H1 (cell line): ENCODE results near the gene PHKA2. TPM values are rescaled to one million over a fixed set of nuclear protein-coding genes. Genes with fewer than 3 reads are reported as not detected.

Experiments
- CTCF ChIA-PET: fragments of 300-600 bp; sonication (Branson Sonifier 250); formaldehyde crosslinking; loops from one replicate; lab custom pipeline; 2021; ENCODE audit not compliant: partially characterized antibody; lab: Charles Lee
- POLR2A ChIA-PET: fragments of 300-600 bp; sonication (Branson Sonifier 250); formaldehyde crosslinking; loops from one replicate; lab custom pipeline; 2021; ENCODE audit warnings: inconsistent platforms; ENCODE audit not compliant: partially characterized antibody; lab: Charles Lee
- DNase-seq, 2 experiments: peaks; one replicate each; pipeline versions ENCODE4 v3.0.0 to v3.0.0-alpha.2; 2010 to 2022; ENCODE audit warnings: low spot score in 2 of 2, low read depth in 1 of 2, mixed read lengths in 1 of 2
- FAIRE-seq: peaks from 2 replicates; lab custom pipeline; 2011; peaks lifted over from hg19 to GRCh38; lab: Jason Lieb, UNC
- H2AFZ ChIP-seq: 2 replicates; pipeline ENCODE4 v1.8.1; 2012; ENCODE audit warnings: low read length, inconsistent platforms
- H2AK5ac ChIP-seq: 2 replicates; pipeline ENCODE4 v1.6.1; 2013; ENCODE audit warnings: low read depth, low read length
- H2BK120ac ChIP-seq: replicated peaks from 2 replicates; pipeline ENCODE3; 2013; ENCODE audit warnings: low read depth, low read length, inconsistent platforms
- H2BK12ac ChIP-seq: 2 replicates; pipeline ENCODE4 v1.6.1; 2013; ENCODE audit warnings: low read depth, low read length
- H2BK15ac ChIP-seq: 2 replicates; pipeline ENCODE4 v1.6.1; 2013; ENCODE audit warnings: low read length
- H2BK20ac ChIP-seq: 2 replicates; pipeline ENCODE4 v1.6.1; 2013; ENCODE audit warnings: low read length
- H2BK5ac ChIP-seq: 2 replicates; pipeline ENCODE4 v1.6.1; 2013; ENCODE audit warnings: low read depth, low read length
- H3K14ac ChIP-seq: 2 replicates; pipeline ENCODE4 v1.6.1; 2013; ENCODE audit warnings: inconsistent platforms; ENCODE audit not compliant: insufficient read length
- H3K18ac ChIP-seq: 2 replicates; pipeline ENCODE4 v1.6.1; 2013; ENCODE audit warnings: low read length; ENCODE audit errors: extremely low read depth
- H3K23ac ChIP-seq: 2 replicates; pipeline ENCODE4 v1.6.1; 2013; ENCODE audit warnings: inconsistent platforms; ENCODE audit not compliant: insufficient read length
- H3K23me2 ChIP-seq: 2 replicates; pipeline ENCODE4 v1.6.1; 2013; ENCODE audit warnings: low read depth, low read length
- H3K27ac ChIP-seq: 2 replicates; pipeline ENCODE4 v1.6.1; 2011; ENCODE audit warnings: low read depth, low read length, inconsistent platforms
- H3K27me3 ChIP-seq, 4 experiments: replicated peaks in 1 of 4; 1 replicate in 1 of 4; 2 replicates in 3 of 4; pipeline versions ENCODE4 v1.6.1 to v1.8.1; 2011 to 2013; ENCODE audit warnings: low read length in 3 of 4, mild to moderate bottlenecking in 3 of 4, inconsistent platforms in 2 of 4, mixed read lengths in 2 of 4, moderate library complexity in 1 of 4; ENCODE audit not compliant: control insufficient read depth in 3 of 4, insufficient read depth in 3 of 4; ENCODE audit errors: extremely low read depth in 1 of 4
- H3K36me3 ChIP-seq, 4 experiments: 2 replicates each; pipeline versions ENCODE4 v1.6.1 to v1.8.1; 2011 to 2013; ENCODE audit warnings: mild to moderate bottlenecking in 4 of 4, low read length in 3 of 4, moderate library complexity in 2 of 4, control low read depth in 1 of 4, inconsistent platforms in 1 of 4; ENCODE audit not compliant: insufficient read depth in 4 of 4, control insufficient read depth in 2 of 4
- H3K4ac ChIP-seq: replicated peaks from 2 replicates; pipeline ENCODE3; 2013; ENCODE audit warnings: low read length, low read depth, mixed read lengths, inconsistent platforms; ENCODE audit not compliant: insufficient read length
- H3K4me1 ChIP-seq, 4 experiments: replicated peaks in 1 of 4; 1 replicate in 1 of 4; 2 replicates in 3 of 4; pipeline versions ENCODE4 v1.6.1 to v1.8.1; 2011 to 2013; ENCODE audit warnings: low read length in 3 of 4, inconsistent platforms in 2 of 4, mixed read lengths in 1 of 4; ENCODE audit not compliant: insufficient read depth in 4 of 4, control insufficient read depth in 3 of 4
- H3K4me2 ChIP-seq, 2 experiments: 2 replicates each; pipeline versions ENCODE4 v1.6.1 to v1.8.1; 2011 to 2013; ENCODE audit warnings: low read depth in 2 of 2, low read length in 2 of 2, control low read depth in 1 of 2, inconsistent platforms in 1 of 2, mild to moderate bottlenecking in 1 of 2; ENCODE audit not compliant: insufficient read depth in 1 of 2
- H3K4me3 ChIP-seq, 4 experiments: fragments of 200-600, 300-600 bp in 1 of 4; sonication (generic), shearing (Covaris generic), sonication (Bioruptor Twin) in 1 of 4; 2 replicates each; pipeline versions ENCODE4 v1.5.1 to v1.8.1; 2011 to 2016; ENCODE audit warnings: low read length in 4 of 4, low read depth in 3 of 4, control low read depth in 2 of 4, inconsistent platforms in 2 of 4, mild to moderate bottlenecking in 2 of 4, mixed read lengths in 1 of 4, moderate library complexity in 1 of 4; ENCODE audit not compliant: insufficient read depth in 2 of 4; ENCODE audit errors: extremely low read depth in 1 of 4
- H3K56ac ChIP-seq: replicated peaks from 2 replicates; pipeline ENCODE3; 2013; ENCODE audit warnings: low read depth, mild to moderate bottlenecking, mixed read lengths, low read length, inconsistent platforms; ENCODE audit not compliant: insufficient read length
- H3K79me1 ChIP-seq: 2 replicates; pipeline ENCODE4 v1.6.1; 2013; ENCODE audit warnings: low read depth, low read length, control low read depth
- H3K79me2 ChIP-seq, 2 experiments: 2 replicates each; pipeline versions ENCODE4 v1.6.1 to v1.8.1; 2012 to 2013; ENCODE audit warnings: low read length in 2 of 2, mild to moderate bottlenecking in 2 of 2, inconsistent platforms in 1 of 2; ENCODE audit not compliant: insufficient read depth in 2 of 2, control insufficient read depth in 1 of 2
- H3K9ac ChIP-seq, 4 experiments: replicated peaks in 1 of 4; 1 replicate in 1 of 4; 2 replicates in 3 of 4; pipeline versions ENCODE4 v1.6.1 to v1.8.1; 2011 to 2013; ENCODE audit warnings: low read depth in 3 of 4, low read length in 3 of 4, control low read depth in 2 of 4, mild to moderate bottlenecking in 2 of 4, moderate library complexity in 2 of 4, inconsistent platforms in 1 of 4; ENCODE audit errors: extremely low read depth in 1 of 4
- H3K9me3 ChIP-seq, 2 experiments: 2 replicates each; pipeline versions ENCODE4 v1.6.1 to v1.8.1; 2012 to 2013; ENCODE audit warnings: mild to moderate bottlenecking in 2 of 2, moderate library complexity in 2 of 2, control low read depth in 1 of 2, inconsistent platforms in 1 of 2, low read depth in 1 of 2, low read length in 1 of 2, mixed read lengths in 1 of 2; ENCODE audit not compliant: insufficient read depth in 2 of 2
- H4K20me1 ChIP-seq, 2 experiments: replicated peaks in 1 of 2; 2 replicates each; pipeline versions ENCODE3 to v1.8.1; 2011 to 2013; ENCODE audit warnings: inconsistent platforms in 2 of 2, low read length in 2 of 2, mild to moderate bottlenecking in 1 of 2; ENCODE audit not compliant: insufficient read depth in 2 of 2, control insufficient read depth in 1 of 2
- H4K5ac ChIP-seq: 2 replicates; pipeline ENCODE4 v1.6.1; 2013; ENCODE audit warnings: low read length, low read depth, mixed read lengths, inconsistent platforms; ENCODE audit not compliant: insufficient read length
- H4K8ac ChIP-seq: 2 replicates; pipeline ENCODE4 v1.8.0; 2013; ENCODE audit warnings: mild to moderate bottlenecking, moderate library complexity, low read length, inconsistent platforms; ENCODE audit not compliant: insufficient read depth; ENCODE audit errors: extremely low read depth
- H4K91ac ChIP-seq: replicated peaks from 2 replicates; pipeline ENCODE3; 2013; ENCODE audit warnings: low read length, mixed read lengths, inconsistent platforms; ENCODE audit not compliant: insufficient read length
- BCL11A ChIP-seq, 2 experiments: IDR thresholded peaks; one replicate each; pipeline ENCODE4 v1.6.1; 2011; ENCODE audit warnings: low read depth in 2 of 2, low read length in 2 of 2, mild to moderate bottlenecking in 2 of 2
- PHF8 ChIP-seq: fragments of 200-600 bp; sonication (generic); conservative IDR thresholded peaks from 2 replicates; pipeline ENCODE4 v1.7.1; 2012; ENCODE audit warnings: low read depth, mild to moderate bottlenecking, inconsistent platforms, low read length, moderate library complexity
- RAD21 ChIP-seq, 2 experiments: IDR thresholded peaks in 1 of 2; conservative IDR thresholded peaks in 1 of 2; 2 replicates each; pipeline ENCODE4 v1.6.1; 2011; ENCODE audit warnings: low read depth in 2 of 2, low read length in 2 of 2, improper control_type of control experiment in 1 of 2, inconsistent platforms in 1 of 2, mild to moderate bottlenecking in 1 of 2, moderate library complexity in 1 of 2
- RXRA ChIP-seq: IDR thresholded peaks from 2 replicates; pipeline ENCODE4 v1.6.1; 2011; ENCODE audit warnings: low read depth, mild to moderate bottlenecking, low read length, moderate library complexity; ENCODE audit not compliant: insufficient read depth
- SIN3A ChIP-seq, 2 experiments: IDR thresholded peaks in 1 of 2; conservative IDR thresholded peaks in 1 of 2; 2 replicates each; pipeline ENCODE4 v1.6.1; 2011 to 2012; ENCODE audit warnings: low read length in 2 of 2, improper control_type of control experiment in 1 of 2, low read depth in 1 of 2, mild to moderate bottlenecking in 1 of 2
- WGBS, 2 experiments: shearing (Covaris generic) in 1 of 2; methylation state at CpG; one replicate each; pipeline versions ENCODE4 v1.1.6 to v1.1.7; 2013 to 2015; ENCODE audit warnings: low lambda C conversion rate in 2 of 2, mixed read lengths in 2 of 2, inconsistent platforms in 1 of 2, low coverage in 1 of 2, missing lambda C conversion rate in 1 of 2; ENCODE audit not compliant: insufficient replicate concordance in 2 of 2, insufficient coverage in 1 of 2, insufficient read length in 1 of 2; ENCODE audit errors: extremely low coverage in 1 of 2, missing lambda C conversion rate in 1 of 2; 5-methylcytosine and 5-hydroxymethylcytosine counted together
- polyA plus RNA-seq, 7 experiments: library from polyadenylated mRNA; depleted of rRNA in 3 of 7; stranded (reverse) in 5 of 7; unstranded in 2 of 7; fragments of >200 nt in 5 of 7; fragments of 200-250 nt in 2 of 7; gene quantifications; 1 replicate in 5 of 7; 2 replicates in 1 of 7; 4 replicates in 1 of 7; pipeline versions ENCODE4 v1.2.1 to v1.2.3, GENCODE V29; 2011 to 2013; ENCODE audit warnings: missing spikeins in 2 of 7, mixed read lengths in 2 of 7
- total RNA-seq: library from RNA; stranded (reverse); fragmentation: NEBNext Ultra II Directional; extraction: Animal tissue kit (Norgen Biotek cat#: 25700); gene quantifications from 2 replicates; pipeline ENCODE4 v1.2.1, GENCODE V29; 2021

The PHKA2 gene
- total and polyA plus RNA-seq, 2 of the 8 experiments (the other 6 are each of a cell fraction or from before 2014, with no cell fraction given), result 28.1 to 35.8 TPM

- H3K4ac ChIP-seq, result no peak overlapping the region
- no peak overlapping the region for H2BK20ac ChIP-seq
- no peak overlapping the region for H3K27ac ChIP-seq
- no peaks in the 10 kb centered on the region for H3K79me1 ChIP-seq
- H2AK5ac ChIP-seq, result no peak overlapping the region
- ChIA-PET POLR2A (no interaction called here), CTCF (no interaction called here)
- no peak overlapping the region for H2BK120ac ChIP-seq
- H2BK5ac ChIP-seq, result no peak overlapping the region
- H2BK12ac ChIP-seq, result no peak overlapping the region
- H3K36me3 ChIP-seq, result no peaks in the 10 kb centered on the region; a peak in 3 of 8 replicates
- no peak overlapping the region for H2BK15ac ChIP-seq
- H3K4me2 ChIP-seq, result no peak overlapping the region
- no peak overlapping the region for H4K5ac ChIP-seq
- WGBS, 2 experiments, result no CpG with 5 or more reads among the region's 7 CpGs
- H2AFZ ChIP-seq, result no peak overlapping the region
- H4K91ac ChIP-seq, result no peak overlapping the region
- H3K23me2 ChIP-seq, result peaks cover 10% of the 10 kb centered on the region; the same call in 1 of the 2 replicates
- DNase-seq (no peak), FAIRE-seq (no peak)
- H3K23ac ChIP-seq, result no peak overlapping the region
- H3K79me2 ChIP-seq, result no peaks in the 10 kb centered on the region
- H4K20me1 ChIP-seq, result no peaks in the 10 kb centered on the region
- no peak overlapping the region for H4K8ac ChIP-seq
- no peak overlapping the region for H3K56ac ChIP-seq
- no peak for TF ChIP-seq BCL11A (IDR thresholded peaks at IDR 0.05; ENCODE audit: low read depth in 2 of 2, low read length in 2 of 2)
- no peak for TF ChIP-seq RXRA
- TF ChIP-seq PHF8, result no peak
- no peak for TF ChIP-seq RAD21 (IDR thresholded peaks at IDR 0.05 in 1 of 2, conservative IDR thresholded peaks at IDR 0.05 in 1 of 2; ENCODE audit: low read depth in 2 of 2, low read length in 2 of 2)
- no peak for TF ChIP-seq SIN3A (conservative IDR thresholded peaks at IDR 0.05 in 1 of 2, IDR thresholded peaks at IDR 0.05 in 1 of 2; ENCODE audit: low read depth in 1 of 2, low read length in 2 of 2)
- H3K18ac ChIP-seq, result no peak overlapping the region
- H3K9me3 ChIP-seq, result no peaks in the 10 kb centered on the region
- peaks cover 0 to 8% (median 2%) of the 10 kb centered on the region in 4 experiments; a peak in 2 of 7 replicates for H3K4me1 ChIP-seq
- no peak overlapping the region for H3K14ac ChIP-seq
- no peaks in the 10 kb centered on the region; a peak in 1 of 7 replicates for H3K27me3 ChIP-seq
- H3K9ac ChIP-seq, result no peak overlapping the region
- H3K4me3 ChIP-seq, result no peak overlapping the region
Measured at GRCh38 chrX:18890049-18890381, 93.9 kb downstream of the PHKA2 start.
